Stimulated activated CD4-positive, alpha-beta T cell treated with anti-CD3 and anti-CD28 coated beads, Interleukin-2, amount 100 ng/mL, for 4 hours (primary cell): ENCODE measurements around the gene GRIA1.
"Not testable (repeated sequence)": the region's sequence is repeated elsewhere in the genome, so short reads cannot be mapped to it uniquely, and the experiment has no call there.

Experiments
- DNase-seq: peaks from one replicate; pipeline ENCODE4 v3.0.0-alpha.2; 2020; ENCODE audit warnings: low read depth

The GRIA1 gene

GRCh38 chr5:153849303-153850113 lies 359.0 kb downstream of the GRIA1 start:
- not testable (repeated sequence) for DNase-seq

GRCh38 chr5:153860195-153860886 lies 369.9 kb downstream of the GRIA1 start:
- DNase-seq, result no peak

- DNase-seq, result not testable (repeated sequence)
Observed at GRCh38 chr5:153862906-153863305, 372.4 kb downstream of the GRIA1 start.
